K562 (cell line): ENCODE measurements around the gene PKD1L1. TPM values are rescaled to one million over a fixed set of nuclear protein-coding genes. Genes with fewer than 3 reads are reported as not detected.
A peak's percentile ranks its signal among the peaks of the same experiment; 100 is the strongest.

Experiments
- BACH1 ChIP-seq: fragments of 200-800 bp; sonication (Bioruptor generic); IDR thresholded peaks from 2 replicates; pipeline ENCODE4 v1.6.1; 2016; ENCODE audit warnings: missing genetic modification characterization, missing compliant biosample characterization
- CREBBP ChIP-seq: IDR thresholded peaks from one replicate; pipeline ENCODE4 v1.6.1; 2012; ENCODE audit warnings: low read depth, mild to moderate bottlenecking, control low read depth, inconsistent platforms, low read length
- ELF1 ChIP-seq: fragments of 200-800 bp; sonication (Bioruptor generic); IDR thresholded peaks from 2 replicates; pipeline ENCODE4 v1.6.1; 2016; ENCODE audit warnings: missing genetic modification characterization, missing compliant biosample characterization
- FIP1L1 ChIP-seq: fragments of 200-400 bp; formaldehyde crosslinking; IDR thresholded peaks from 2 replicates; pipeline ENCODE4 v1.6.1; 2018; ENCODE audit warnings: mild to moderate bottlenecking, low read depth, low read length; ENCODE audit not compliant: poor library complexity, severe bottlenecking
- GATAD2B ChIP-seq: fragments of 450-650 bp; IDR thresholded peaks from 2 replicates; pipeline ENCODE4 v1.6.1; 2017; ENCODE audit warnings: mild to moderate bottlenecking, borderline replicate concordance
- HNRNPH1 ChIP-seq: fragments of 200-400 bp; formaldehyde crosslinking; optimal IDR thresholded peaks from 2 replicates; pipeline ENCODE3; 2017; ENCODE audit warnings: low read depth, mild to moderate bottlenecking, low read length, moderate library complexity
- KAT8 ChIP-seq: fragments of 450-650 bp; IDR thresholded peaks from 2 replicates; pipeline ENCODE4 v1.6.1; 2016; ENCODE audit warnings: low read depth, mild to moderate bottlenecking
- KDM1A ChIP-seq, 2 experiments: fragments of 450-650 bp; IDR thresholded peaks; 2 replicates each; pipeline ENCODE4 v1.6.1; 2016; ENCODE audit warnings: mild to moderate bottlenecking in 2 of 2
- KLF6 ChIP-seq: fragments of 250-450 bp; sonication (Bioruptor Pico); IDR thresholded peaks from 2 replicates; pipeline ENCODE4 v1.4.0; 2020; ENCODE audit warnings: mild to moderate bottlenecking, moderate library complexity, borderline replicate concordance
- MTA3 ChIP-seq: fragments of 450-650 bp; formaldehyde crosslinking; IDR thresholded peaks from 2 replicates; pipeline ENCODE4 v1.6.1; 2017; ENCODE audit warnings: mild to moderate bottlenecking, borderline replicate concordance
- RFX1 ChIP-seq: fragments of 450-650 bp; IDR thresholded peaks from 2 replicates; pipeline ENCODE4 v1.6.1; 2016; ENCODE audit warnings: mild to moderate bottlenecking, moderate library complexity
- TCF3 ChIP-seq: sonication (generic); formaldehyde crosslinking; IDR thresholded peaks from 2 replicates; pipeline ENCODE4 v1.4.0; 2020; ENCODE audit warnings: mild to moderate bottlenecking, missing genetic modification reagents
- TEAD1 ChIP-seq, 2 experiments: fragments of 450-650 bp in 1 of 2; sonication (generic) in 1 of 2; formaldehyde crosslinking; IDR thresholded peaks; 2 replicates each; pipeline versions ENCODE4 v1.4.0 to v1.8.0; 2020 to 2022; ENCODE audit warnings: mild to moderate bottlenecking in 2 of 2, missing genetic modification reagents in 1 of 2
- ZNF134 ChIP-seq: fragments of 250-450 bp; sonication (Bioruptor Pico); conservative IDR thresholded peaks from 2 replicates; pipeline ENCODE4 v1.4.0; 2020
- ZNF232 ChIP-seq: sonication (generic); formaldehyde crosslinking; IDR thresholded peaks from 2 replicates; pipeline ENCODE4 v1.8.0; 2022; ENCODE audit warnings: mild to moderate bottlenecking, missing genetic modification reagents
- ZNF668 ChIP-seq: fragments of 250-450 bp; sonication (Bioruptor Pico); IDR thresholded peaks from 2 replicates; pipeline ENCODE4 v1.8.0; 2022; ENCODE audit warnings: mild to moderate bottlenecking, inconsistent platforms
- ZNF830 ChIP-seq: fragments of 250-450 bp; sonication (Bioruptor Pico); IDR thresholded peaks from 2 replicates; pipeline ENCODE4 v1.5.0; 2021; ENCODE audit warnings: mild to moderate bottlenecking
- polyA plus RNA-seq, 8 experiments: library from polyadenylated mRNA; depleted of rRNA in 4 of 8; stranded (reverse) in 5 of 8; unstranded in 3 of 8; fragments of >200 nt; fragmentation: Nextera tagmentation in 2 of 8; fragmentation: Illumina TruSeq in 1 of 8; extraction: Ambion mirVana in 2 of 8; extraction: Trizol in 1 of 8; gene quantifications; 2 replicates each; pipeline versions ENCODE4 v1.2.1 to v1.2.3, GENCODE V29; 2011 to 2014; ENCODE audit warnings: inconsistent platforms in 1 of 8, missing spikeins in 1 of 8
- total RNA-seq, 7 experiments: library from RNA; depleted of rRNA in 6 of 7; stranded (reverse); fragments of >200 nt in 6 of 7; fragmentation: Illumina TruSeq in 2 of 7; extraction: Trizol in 2 of 7; gene quantifications; 2 replicates each; pipeline versions ENCODE4 v1.2.1 to v1.2.3, GENCODE V29; 2011 to 2021; ENCODE audit warnings: low replicate concordance in 1 of 7
- TF ChIP-seq, protein P1 (sequence below): fragments of 450-650 bp; formaldehyde crosslinking; IDR thresholded peaks from 2 replicates; pipeline ENCODE4 v1.4.0; 2022; ENCODE audit warnings: missing genetic modification characterization
- TF ChIP-seq, protein P2 (sequence below): fragments of 250-450 bp; sonication (Bioruptor Pico); IDR thresholded peaks from 2 replicates; pipeline ENCODE4 v1.8.0; 2022; ENCODE audit warnings: inconsistent platforms
- TF ChIP-seq, protein P3 (sequence below): fragments of 450-650 bp; formaldehyde crosslinking; IDR thresholded peaks from 2 replicates; pipeline ENCODE4 v1.4.0; 2020; ENCODE audit warnings: mild to moderate bottlenecking, moderate library complexity
- TF ChIP-seq, protein P4 (sequence below): fragments of 250-450 bp; sonication (Bioruptor Pico); IDR thresholded peaks from 2 replicates; pipeline ENCODE4 v1.4.0; 2020; ENCODE audit warnings: mild to moderate bottlenecking, moderate library complexity
- TF ChIP-seq, protein P5 (sequence below): fragments of 450-650 bp; formaldehyde crosslinking; IDR thresholded peaks from 2 replicates; pipeline ENCODE4 v1.4.0; 2020; ENCODE audit warnings: mild to moderate bottlenecking, moderate library complexity

PKD1L1 gene
- total and polyA plus RNA-seq, 9 of the 15 experiments (the other 6 are each of a cell fraction or from before 2014, with no cell fraction given): 0.01 to 0.02 TPM; not detected in 7

DNA sequence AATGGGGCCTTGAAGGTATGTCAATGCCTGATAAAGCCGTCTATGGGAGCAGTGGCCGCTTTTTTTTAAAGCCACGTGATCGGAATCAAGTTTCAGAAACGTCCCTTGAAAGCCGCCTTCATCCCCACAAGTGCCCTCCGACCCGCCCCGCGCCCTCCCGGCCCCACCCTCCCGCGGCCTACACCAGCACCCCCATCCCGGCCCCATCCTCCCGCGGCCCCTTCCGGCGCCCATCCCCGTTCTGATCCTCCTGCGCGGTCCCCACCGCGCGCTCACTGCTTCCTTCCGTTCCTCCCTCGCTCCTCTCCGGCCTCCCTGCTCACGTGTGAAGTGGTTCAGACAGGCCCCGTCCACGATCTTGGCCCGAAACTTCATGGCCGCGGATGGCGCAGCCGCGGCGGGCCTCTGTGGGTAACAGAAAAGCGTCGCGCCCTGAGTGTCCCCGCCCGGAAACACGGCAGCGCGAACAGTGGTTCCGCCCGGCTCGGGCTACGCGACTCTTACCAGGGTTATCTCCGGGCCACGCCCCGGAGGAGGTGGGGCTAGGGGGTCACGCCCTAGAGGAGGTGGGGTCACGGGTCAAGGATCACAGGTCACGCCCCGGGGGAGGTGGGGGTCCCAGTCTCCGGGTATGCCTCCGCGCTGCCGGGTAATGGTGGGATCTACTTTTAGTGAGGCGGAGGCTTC, 31.0 kb upstream of the PKD1L1 start, which contains the start of gene HUS1 (continued):
- TF ChIP-seq, protein P1, sequence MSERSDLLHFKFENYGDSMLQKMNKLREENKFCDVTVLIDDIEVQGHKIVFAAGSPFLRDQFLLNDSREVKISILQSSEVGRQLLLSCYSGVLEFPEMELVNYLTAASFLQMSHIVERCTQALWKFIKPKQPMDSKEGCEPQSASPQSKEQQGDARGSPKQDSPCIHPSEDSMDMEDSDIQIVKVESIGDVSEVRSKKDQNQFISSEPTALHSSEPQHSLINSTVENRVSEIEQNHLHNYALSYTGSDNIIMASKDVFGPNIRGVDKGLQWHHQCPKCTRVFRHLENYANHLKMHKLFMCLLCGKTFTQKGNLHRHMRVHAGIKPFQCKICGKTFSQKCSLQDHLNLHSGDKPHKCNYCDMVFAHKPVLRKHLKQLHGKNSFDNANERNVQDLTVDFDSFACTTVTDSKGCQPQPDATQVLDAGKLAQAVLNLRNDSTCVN: no peak
- TF ChIP-seq TEAD1 (CRISPR knock-in tag; IDR thresholded peaks at IDR 0.05): peak; percentile 59 to 70; a peak in 3 of 4 replicates
- peak; percentile 75 for TF ChIP-seq ELF1
- TF ChIP-seq, protein P2, sequence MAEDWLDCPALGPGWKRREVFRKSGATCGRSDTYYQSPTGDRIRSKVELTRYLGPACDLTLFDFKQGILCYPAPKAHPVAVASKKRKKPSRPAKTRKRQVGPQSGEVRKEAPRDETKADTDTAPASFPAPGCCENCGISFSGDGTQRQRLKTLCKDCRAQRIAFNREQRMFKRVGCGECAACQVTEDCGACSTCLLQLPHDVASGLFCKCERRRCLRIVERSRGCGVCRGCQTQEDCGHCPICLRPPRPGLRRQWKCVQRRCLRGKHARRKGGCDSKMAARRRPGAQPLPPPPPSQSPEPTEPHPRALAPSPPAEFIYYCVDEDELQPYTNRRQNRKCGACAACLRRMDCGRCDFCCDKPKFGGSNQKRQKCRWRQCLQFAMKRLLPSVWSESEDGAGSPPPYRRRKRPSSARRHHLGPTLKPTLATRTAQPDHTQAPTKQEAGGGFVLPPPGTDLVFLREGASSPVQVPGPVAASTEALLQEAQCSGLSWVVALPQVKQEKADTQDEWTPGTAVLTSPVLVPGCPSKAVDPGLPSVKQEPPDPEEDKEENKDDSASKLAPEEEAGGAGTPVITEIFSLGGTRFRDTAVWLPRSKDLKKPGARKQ (CRISPR knock-in tag): no peak
- TF ChIP-seq ZNF830 (CRISPR knock-in tag): no peak
- TF ChIP-seq GATAD2B: peak; percentile 28; the same call in 1 of the 2 replicates
- TF ChIP-seq CREBBP: no peak
- no peak for TF ChIP-seq TCF3 (CRISPR knock-in tag)
- TF ChIP-seq ZNF232 (CRISPR knock-in tag): no peak
- TF ChIP-seq ZNF668 (CRISPR knock-in tag): no peak
- no peak for TF ChIP-seq KAT8
- TF ChIP-seq, protein P3, sequence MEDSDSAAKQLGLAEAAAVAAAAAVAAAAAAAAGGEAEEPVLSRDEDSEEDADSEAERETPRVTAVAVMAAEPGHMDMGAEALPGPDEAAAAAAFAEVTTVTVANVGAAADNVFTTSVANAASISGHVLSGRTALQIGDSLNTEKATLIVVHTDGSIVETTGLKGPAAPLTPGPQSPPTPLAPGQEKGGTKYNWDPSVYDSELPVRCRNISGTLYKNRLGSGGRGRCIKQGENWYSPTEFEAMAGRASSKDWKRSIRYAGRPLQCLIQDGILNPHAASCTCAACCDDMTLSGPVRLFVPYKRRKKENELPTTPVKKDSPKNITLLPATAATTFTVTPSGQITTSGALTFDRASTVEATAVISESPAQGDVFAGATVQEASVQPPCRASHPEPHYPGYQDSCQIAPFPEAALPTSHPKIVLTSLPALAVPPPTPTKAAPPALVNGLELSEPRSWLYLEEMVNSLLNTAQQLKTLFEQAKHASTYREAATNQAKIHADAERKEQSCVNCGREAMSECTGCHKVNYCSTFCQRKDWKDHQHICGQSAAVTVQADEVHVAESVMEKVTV (CRISPR knock-in tag): no peak
- TF ChIP-seq, protein P4, sequence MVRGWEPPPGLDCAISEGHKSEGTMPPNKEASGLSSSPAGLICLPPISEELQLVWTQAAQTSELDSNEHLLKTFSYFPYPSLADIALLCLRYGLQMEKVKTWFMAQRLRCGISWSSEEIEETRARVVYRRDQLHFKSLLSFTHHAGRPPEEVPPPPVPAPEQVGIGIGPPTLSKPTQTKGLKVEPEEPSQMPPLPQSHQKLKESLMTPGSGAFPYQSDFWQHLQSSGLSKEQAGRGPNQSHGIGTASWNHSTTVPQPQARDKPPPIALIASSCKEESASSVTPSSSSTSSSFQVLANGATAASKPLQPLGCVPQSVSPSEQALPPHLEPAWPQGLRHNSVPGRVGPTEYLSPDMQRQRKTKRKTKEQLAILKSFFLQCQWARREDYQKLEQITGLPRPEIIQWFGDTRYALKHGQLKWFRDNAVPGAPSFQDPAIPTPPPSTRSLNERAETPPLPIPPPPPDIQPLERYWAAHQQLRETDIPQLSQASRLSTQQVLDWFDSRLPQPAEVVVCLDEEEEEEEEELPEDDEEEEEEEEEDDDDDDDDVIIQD (CRISPR knock-in tag): no peak
- peak in 1 of 2 experiments; percentile 59; a peak in 2 of 4 replicates for TF ChIP-seq KDM1A (IDR thresholded peaks at IDR 0.05)
- peak; percentile 94 for TF ChIP-seq MTA3
- TF ChIP-seq, protein P5, sequence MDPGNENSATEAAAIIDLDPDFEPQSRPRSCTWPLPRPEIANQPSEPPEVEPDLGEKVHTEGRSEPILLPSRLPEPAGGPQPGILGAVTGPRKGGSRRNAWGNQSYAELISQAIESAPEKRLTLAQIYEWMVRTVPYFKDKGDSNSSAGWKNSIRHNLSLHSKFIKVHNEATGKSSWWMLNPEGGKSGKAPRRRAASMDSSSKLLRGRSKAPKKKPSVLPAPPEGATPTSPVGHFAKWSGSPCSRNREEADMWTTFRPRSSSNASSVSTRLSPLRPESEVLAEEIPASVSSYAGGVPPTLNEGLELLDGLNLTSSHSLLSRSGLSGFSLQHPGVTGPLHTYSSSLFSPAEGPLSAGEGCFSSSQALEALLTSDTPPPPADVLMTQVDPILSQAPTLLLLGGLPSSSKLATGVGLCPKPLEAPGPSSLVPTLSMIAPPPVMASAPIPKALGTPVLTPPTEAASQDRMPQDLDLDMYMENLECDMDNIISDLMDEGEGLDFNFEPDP: no peak
- TF ChIP-seq KLF6: no peak
- no peak for TF ChIP-seq RFX1
- TF ChIP-seq HNRNPH1: no peak
- TF ChIP-seq FIP1L1: peak; percentile 98
- TF ChIP-seq BACH1 (tag): no peak
- no peak for TF ChIP-seq ZNF134 (CRISPR knock-in tag)
